Fibroblast of skin of right biceps (primary cell): Measurements from ENCODE around the gene ZNF653.
A peak's percentile ranks its signal among the peaks of the same experiment; 100 is the strongest.
"Not testable (repeated sequence)": the region's sequence is repeated elsewhere in the genome, so short reads cannot be mapped to it uniquely, and the experiment has no call there.

ENCODE experiments used
- DNase-seq: peaks from one replicate; pipeline ENCODE4 v3.0.0-alpha.2; 2013

Gene ZNF653

DNA sequence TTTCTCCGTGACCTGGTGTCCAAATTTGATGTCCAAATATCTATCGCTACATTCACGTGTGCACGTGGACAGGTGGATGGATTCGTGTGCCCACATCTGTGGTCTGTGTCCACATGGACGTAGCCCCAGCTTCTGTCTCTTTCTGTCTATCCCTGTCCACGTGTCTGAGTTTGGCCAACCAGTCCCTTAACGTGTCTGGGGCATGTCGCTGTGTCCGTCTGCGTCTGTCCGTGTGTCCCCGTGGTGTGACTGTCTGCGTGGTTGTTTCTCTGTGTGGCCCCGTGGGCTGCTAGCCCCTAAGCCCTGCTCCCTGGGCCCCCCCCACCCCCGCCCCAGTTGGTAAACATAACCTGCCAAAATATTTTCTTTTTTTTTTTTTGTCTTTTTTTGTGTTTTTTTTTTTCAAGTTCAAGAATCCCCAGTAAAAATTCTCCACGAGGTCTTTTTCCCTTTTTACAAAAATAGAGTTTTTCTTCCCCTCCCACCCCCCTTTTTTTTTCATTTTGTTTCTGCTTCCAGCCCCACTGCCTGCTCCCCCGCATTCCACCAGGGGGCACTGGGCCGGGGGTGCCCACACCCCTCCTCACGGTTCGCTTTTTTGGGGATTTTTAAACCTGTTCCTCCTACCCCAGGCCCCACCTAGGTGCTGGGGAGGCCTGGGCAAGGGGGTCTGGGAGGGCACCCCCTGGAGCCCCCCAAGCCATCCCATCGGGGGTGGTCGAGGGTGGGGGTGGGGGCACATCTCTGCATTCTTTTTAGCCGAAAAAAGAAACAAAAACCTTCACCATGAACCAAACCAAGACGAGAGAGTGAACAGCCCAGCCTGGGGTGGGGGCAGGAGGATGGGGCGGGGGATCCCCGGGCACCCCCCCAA, 51.9 kb downstream of the ZNF653 start:
- DNase-seq = no peak

DNA sequence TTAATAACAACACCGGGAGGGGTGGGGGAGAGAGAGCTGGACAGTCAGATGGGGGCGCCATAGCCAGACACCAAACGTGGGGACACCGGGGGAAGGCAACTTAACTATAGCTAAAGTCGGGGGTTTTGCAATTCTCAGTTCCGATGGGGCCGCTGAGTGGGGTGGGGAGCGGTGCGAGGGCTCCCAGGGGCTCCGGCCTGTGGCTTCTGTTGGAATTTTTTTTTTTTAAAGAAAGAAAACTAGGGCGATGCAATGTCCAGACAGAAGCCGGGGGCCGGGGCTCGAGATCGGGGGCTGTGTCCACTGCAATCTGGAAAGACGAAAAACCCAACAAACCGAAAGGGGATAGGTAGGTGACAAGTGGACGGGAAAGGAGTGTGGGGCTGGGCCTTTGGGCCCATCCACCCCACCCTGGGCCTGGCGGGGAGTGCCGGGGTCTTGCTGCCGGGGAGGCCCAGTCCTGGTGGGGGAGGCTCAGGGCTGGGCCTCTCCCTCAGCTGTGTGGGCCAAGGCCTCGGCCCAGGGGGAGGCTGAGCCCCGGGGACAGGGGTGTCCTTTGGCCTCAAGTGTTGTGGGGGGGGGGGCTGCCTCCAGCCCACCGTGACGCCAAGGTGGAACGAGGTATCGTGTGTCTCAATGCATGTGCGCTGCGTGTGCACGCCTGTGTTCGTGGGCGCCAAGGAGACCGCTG, 52.9 kb downstream of the ZNF653 start:
- DNase-seq = no peak

DNA sequence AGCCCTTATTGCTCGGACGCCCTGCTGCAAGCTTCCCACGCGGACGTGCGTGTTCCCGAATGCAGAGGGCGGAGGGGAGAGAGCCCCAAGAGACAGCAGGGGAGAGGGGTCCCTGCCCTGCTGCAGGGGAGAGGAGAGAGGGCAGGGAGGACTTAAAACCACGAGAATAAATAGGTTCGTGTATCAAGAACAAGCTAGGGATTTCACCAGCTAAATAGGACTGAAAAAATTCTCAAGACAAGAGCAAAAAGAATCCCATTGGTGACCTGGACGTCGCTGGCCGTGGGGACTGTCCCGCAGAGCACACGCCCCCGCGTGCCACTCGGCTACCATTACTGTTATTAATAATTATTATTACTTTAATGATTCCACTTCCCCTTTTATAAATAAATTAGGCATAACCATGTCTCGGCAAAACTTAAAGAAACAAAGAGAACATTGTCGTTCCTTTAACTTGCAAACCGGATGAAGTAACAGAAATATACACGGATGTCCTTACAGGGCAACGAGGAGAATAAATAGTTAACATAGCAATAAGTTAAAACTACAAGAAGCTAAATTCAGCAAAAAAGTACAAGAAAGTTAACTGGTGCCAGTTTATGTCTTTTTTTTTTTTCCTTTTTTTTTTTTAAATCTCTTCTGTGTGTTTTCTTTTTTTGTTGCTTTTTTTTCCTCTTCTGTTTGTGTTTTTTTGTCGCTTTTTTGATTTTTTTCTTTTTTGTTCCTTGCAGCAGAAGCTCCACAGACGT, 53.6 kb downstream of the ZNF653 start:
- DNase-seq = no peak

DNA sequence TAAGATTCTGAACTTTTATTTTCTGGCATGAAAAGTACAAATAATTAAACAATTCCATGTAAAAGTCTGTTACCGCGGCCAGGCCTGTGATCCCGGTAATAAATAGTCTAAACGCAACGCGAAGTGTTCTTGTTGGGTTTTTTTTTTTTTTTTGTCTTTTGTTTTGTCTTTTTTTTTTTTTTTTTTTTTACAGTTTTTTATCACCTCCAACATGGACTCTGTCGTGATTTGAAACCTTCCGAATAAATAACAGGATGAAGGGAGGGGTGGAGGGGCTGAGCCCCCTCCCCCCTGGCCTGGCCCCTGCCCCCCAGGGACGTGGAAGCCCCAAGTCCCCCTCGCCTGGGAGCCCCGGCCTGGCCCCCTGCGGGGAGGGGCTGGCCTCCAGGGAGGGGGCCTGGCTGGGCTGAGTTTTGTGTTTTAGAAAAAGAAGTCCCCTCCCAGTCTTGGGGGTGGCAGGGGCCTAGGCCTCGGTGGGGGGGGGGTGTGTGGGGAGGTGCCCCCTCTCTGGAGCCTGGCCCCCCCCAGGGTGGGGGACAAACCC, 54.2 kb downstream of the ZNF653 start:
- no peak for DNase-seq

DNA sequence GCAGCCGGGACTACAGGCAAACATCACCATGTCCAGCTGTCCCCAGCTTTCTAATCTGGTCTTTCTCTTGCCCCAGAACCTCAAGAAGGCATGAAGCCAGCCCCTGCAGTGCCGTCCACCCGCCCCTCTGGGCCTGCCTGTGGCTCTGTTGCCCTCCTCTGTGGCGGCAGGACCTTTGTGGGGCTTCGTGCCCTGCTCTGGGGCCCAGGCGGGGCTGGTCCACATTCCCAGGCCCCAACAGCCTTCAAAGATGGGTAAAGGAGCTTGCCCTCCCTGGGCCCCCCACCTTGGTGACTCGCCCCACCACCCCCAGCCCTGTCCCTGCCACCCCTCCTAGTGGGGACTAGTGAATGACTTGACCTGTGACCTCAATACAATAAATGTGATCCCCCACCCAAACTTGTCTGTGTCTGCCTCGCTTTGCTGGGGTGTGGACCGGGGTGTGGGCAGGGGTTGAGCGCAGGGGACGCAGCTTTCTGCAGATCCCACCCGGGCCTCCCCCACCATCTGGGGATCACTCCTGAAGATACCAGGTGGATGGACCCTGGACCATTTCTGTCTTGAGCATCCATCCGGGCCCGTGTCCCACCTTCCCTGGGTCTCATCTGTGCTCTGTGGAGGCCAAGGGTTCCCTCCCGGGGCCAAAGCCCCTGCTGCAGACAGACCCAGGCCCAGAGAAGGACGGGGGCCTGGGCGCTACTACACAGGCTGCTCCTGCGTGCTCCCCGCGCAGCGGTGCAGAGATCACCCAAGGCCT, 54.9 kb downstream of the ZNF653 start:
- no peak for DNase-seq

DNA sequence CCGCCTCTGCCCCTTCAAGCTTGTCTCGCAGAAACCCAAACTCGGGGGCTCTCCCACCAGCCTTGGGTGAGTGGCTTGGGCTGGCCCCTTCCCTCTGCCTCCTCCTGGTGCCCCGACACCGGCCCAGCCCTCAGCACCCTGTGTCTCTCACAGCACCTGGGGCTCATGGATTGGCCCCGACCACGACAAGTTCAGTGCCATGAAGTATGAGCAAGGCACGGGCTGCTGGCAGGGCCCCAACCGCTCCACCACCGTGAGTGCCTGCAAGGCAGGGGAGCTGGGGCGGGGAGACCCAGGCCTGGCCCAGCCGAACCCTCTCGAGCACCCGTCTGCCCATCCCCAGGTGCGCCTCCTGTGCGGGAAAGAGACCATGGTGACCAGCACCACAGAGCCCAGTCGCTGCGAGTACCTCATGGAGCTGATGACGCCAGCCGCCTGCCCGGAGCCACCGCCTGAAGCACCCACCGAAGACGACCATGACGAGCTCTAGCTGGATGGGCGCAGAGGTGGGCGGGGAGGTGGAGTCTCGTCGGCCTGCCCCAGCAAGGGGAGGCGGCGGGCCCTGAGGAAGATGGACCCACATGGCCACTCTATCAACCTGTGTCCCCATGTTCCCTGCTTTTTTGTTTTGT, 56.6 kb downstream of the ZNF653 start:
- no peak for DNase-seq

DNA sequence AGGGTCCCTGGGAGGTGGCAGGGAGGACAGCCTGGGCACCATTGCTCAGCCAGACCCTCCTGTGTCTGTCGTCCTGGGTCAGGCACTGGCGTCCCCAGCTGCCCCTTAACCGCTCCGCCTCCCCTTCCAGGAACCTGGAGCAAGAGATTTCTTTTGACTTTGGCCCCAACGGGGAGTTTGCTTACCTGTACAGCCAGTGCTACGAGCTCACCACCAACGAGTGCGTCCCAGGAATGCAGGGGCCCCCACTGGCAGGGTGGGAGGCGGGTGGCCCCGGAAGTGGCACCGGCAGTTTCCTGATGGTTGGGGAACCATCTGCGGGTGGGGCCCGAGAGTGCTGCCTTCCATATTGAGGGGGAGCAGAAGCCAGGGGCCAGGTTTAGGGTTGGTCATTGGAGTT, 57.2 kb downstream of the ZNF653 start:
- no peak for DNase-seq

DNA sequence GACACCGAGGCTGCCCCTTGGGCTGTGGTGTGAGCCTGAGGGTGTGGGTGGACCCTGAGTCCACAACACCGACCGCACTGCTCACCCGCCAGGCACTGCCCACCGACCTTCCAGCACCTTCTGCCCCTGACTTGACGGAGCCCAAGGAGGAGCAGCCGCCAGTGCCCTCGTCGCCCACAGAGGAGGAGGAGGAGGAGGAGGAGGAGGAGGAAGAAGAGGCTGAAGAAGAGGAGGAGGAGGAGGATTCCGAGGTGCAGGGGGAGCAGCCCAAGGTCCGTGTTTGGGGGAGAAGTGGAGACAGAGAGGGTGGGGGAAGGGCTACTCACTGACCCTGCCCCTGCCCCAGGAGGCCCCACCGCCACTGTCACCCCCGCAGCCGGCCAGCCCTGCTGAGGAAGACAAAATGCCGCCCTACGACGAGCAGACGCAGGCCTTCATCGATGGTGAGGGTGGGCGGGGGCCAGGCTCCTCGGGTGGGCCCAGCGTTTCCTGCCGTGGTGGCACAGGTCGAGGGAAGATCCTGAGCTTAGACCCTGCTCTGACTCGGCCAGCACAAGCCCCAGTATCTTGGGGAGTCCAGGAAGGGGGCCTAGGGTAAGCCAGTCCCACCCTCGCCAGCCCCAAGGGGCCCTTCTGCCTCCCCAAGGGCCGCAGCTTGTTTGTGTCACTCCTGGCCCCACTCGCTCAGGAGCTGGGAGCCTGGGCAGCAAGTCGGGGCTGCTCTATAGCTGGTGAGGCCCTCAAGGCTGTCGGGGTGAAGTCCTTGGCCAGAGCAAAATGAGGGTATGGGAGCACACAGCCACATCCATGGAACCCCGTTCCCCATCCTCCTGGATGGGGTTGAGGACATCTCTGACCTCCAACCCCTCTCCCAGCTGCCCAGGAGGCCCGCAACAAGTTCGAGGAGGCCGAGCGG, 58.0 kb downstream of the ZNF653 start:
- DNase-seq = no peak

DNA sequence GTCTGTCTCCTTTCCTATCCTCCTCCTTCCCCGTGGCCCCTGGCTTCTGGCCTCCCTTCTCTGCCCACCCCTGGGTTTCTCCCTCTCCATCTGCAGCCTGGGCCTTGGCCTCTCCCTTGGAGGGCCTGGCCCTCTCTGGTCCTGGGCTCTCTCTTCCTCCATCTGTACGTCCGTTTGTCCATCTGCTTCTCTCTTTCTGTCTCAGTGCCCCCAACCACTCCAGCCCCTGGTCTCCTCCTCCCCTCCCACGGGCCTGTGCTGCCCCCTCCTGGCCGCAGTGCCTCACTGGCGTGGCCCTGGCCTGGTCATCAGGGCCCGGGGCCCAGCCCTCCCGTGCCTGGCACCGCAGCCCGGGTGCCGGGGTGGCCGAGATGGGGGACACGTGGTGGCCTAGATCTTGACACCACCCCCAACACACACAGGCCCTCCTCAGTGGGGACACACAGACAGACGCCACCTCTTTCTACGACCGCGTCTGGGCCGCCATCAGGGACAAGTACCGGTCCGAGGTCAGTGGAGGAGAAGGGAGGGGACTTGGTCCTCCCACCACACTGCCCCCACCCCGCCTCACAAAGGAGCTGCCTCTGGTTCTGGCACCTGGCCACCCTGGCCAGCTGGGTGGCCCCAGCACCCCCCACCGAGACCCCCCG, 58.9 kb downstream of the ZNF653 start:
- DNase-seq = peak; percentile 21

DNA sequence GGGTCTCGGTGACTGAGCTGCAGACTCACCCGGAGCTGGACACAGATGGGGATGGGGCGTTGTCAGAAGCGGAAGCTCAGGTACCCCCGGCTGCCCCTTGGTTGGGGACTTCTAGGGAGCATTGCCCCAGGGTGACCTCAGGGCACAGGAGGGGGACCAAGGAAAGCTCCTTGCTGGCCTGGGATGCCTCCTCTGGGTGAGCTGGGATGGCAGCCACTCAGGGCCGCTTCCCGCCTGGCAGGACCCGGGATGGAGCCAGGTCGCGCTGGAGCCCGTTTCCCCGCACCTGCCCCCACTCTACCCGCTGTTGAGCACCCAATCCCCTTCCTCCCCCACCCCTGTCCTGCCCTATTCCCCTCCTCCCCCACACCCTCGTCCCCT, 59.4 kb downstream of the ZNF653 start:
- no peak for DNase-seq

DNA sequence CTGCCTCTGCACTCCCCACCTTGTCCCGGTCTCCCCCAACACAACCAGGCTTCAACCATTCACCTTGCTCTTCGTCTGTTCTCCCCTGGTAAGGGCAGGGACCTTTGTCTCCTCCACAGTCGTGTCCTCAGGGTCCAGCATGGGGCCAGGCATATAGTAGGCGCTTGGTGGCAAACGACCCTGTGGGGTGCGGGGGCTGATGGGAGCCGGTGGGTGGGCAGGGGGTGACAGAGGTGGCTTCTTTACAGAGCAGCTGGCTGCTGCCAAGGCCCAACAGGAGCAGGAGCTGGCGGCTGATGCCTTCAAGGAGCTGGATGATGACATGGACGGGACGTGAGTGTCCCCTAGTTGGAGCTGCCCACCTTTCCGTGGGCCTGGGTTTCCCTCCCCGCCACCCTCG, 60.5 kb downstream of the ZNF653 start:
- DNase-seq = no peak

DNA sequence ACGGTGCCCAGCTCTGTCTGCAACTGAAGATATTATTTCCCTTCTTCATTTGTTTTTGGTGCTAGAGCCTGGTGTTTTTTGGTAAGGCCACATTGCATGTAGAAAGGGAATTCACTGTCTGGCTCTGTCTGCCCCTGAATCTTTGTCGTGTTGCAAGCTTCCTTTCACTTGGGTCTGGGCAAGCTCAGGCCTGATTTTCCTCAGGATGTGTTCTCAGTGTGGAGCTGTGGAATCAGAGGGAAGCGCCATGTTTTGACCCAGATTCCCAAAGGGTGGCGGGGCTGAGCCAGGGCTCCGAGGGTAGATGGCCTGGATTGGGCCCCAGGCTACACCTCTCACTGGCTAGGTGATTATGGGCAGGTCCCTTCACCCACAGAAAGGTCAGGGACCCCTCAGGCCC, 61.6 kb downstream of the ZNF653 start:
- DNase-seq = no peak

DNA sequence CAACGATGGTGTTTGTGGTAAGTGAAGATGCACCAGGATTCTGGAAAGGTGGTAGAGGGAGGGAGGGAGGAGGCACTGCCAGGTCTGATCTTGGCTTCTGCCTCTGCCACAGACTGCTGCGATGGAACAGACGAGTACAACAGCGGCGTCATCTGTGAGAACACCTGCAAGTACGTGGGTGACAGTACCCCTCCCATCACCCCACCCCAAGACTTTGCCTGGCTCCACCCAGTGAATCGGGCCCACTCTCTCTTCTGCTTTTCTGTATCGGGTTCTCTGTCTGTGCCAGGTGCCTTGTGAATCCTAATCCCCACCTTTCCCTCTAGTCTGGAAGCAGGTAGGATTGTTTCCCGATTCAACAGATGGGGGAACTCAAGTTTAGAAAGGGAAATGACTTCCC, 67.7 kb downstream of the ZNF653 start:
- no peak for DNase-seq

DNA sequence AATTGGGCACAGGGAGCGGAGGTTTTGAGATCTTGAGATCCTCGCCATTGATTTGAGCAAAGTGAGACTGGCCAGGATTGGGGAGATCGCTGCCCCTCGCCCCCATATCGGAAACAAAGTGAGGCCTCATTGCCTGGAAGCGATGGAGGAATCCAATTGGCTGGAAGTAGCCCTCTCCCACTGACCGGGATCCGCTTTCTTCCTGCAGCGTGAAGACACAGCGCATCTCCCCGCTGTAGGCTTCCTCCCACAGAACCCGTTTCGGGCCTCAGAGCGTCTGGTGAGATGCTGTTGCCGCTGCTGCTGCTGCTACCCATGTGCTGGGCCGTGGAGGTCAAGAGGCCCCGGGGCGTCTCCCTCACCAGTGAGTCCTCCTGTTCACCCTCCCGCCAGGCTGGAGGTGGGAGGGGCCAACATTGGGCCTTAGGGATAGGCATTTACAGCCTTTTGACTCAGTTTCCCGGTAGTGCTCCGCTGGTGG, 69.8 kb downstream of the ZNF653 start:
- peak; percentile 24 for DNase-seq

DNA sequence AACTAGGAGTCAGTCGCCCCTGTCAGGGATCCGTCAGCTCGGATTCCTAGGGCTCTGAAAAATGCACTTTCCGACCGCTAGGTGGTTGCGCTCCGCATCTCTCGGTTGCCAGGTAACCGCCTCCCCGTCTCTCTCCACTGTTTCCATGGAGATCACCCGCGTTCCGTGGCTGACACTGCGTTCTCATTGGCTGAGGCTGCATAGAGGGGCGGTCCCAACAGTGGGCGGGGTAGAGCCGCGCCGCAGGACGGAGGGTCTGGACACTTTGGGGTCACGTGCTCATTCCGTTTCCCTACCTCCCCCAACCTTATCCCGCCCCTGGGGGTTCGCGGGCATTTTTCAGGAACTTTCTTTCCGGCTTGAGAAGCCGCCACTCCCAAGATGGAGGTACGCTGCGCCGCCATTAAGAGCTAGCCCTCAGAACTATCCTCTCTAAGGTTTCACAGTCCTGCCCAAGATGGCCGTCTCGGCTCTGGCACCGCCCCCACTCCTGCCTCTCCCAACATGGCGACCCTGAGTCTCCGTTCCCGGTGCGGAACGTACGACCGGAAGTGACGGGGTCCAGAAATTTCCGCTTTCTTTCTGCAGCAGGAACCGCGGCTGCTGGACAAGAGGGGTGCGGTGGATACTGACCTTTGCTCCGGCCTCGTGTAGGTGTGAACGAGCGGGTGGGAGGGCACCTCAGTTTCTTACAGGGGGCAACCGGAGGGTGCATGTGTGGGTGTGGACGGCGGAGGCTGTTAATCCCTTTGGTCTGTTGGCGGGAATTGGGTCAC, 70.4 kb downstream of the ZNF653 start, which contains the start of the genes ODAD3 and PRKCSH:
TSS of gene ODAD3 (minus strand) at position 65 of the 776 bp plus-strand sequence. CDS start 105 bp downstream, outside the sequence.
TSS of gene PRKCSH (plus strand) at position 579 of the 776 bp plus-strand sequence. CDS start 483 bp downstream, outside the sequence.
- DNase-seq = peak; percentile 100

DNA sequence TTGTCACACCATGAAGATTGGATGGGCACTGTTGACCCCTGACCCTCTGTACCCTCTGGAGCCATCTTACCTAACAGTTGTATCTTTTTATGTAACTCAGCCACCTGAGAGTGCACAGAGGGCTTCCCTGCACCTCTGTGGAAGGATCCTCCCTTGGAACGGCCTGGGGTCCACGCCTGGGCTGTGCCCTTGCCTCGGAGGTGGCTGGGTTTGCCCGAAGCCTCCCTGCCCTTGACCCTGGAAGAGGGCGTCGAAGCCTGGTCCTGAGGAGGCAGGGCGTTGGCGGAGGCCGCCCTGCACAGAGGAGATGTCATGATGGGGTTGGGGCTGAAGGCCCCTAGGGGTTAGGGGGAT, 71.0 kb downstream of the ZNF653 start:
- no peak for DNase-seq

DNA sequence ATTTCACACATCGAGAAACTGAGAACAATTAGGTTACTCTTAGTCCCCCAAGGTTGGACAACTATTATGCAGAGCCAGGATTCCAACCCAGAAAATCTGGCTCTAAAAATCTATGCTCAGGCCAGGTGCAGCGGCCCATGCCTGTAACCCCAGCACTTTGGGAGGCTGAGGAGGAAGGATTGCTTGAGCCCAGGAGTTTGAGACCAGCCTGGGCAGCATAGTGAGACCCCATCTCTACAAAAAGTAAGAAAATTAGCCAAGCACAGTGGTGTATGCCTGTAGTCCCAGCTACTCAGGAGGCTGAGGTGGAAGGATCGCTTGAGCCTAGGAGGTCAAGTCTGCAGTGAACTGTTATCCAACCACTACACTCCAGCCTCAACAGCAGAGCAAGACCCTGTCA, 72.1 kb downstream of the ZNF653 start:
- DNase-seq = not testable (repeated sequence)
